Effector memory CD4-positive, alpha-beta T cell (primary cell): ENCODE data around the gene ZNF212.

Source experiments
- DNase-seq, 3 donors: peaks; one replicate each; pipeline ENCODE4 v3.0.0-alpha.2; 2020
- H3K27ac ChIP-seq: 2 replicates; pipeline ENCODE4 v1.7.0; 2013; ENCODE audit warnings: mild to moderate bottlenecking, low read length, moderate library complexity; ENCODE audit not compliant: insufficient read depth, poor library complexity, severe bottlenecking
- H3K27me3 ChIP-seq: replicated peaks from 2 replicates; pipeline ENCODE4 v1.7.0; 2013; ENCODE audit warnings: mild to moderate bottlenecking, low read length; ENCODE audit not compliant: insufficient read depth, control insufficient read depth, poor library complexity, severe bottlenecking
- H3K36me3 ChIP-seq: 2 replicates; pipeline ENCODE4 v1.7.0; 2013; ENCODE audit warnings: mild to moderate bottlenecking, low read length, moderate library complexity; ENCODE audit not compliant: control insufficient read depth, insufficient read depth
- H3K4me1 ChIP-seq: 2 replicates; pipeline ENCODE4 v1.7.0; 2013; ENCODE audit warnings: low read length, mild to moderate bottlenecking; ENCODE audit not compliant: control insufficient read depth, insufficient read depth, poor library complexity, severe bottlenecking
- H3K4me3 ChIP-seq: 2 replicates; pipeline ENCODE4 v1.7.0; 2013; ENCODE audit warnings: low read length, low read depth, mild to moderate bottlenecking; ENCODE audit not compliant: insufficient read depth, poor library complexity, severe bottlenecking
- H3K9me3 ChIP-seq: 2 replicates; pipeline ENCODE4 v1.7.0; 2013; ENCODE audit warnings: mild to moderate bottlenecking, low read length, moderate library complexity; ENCODE audit not compliant: control insufficient read depth

The ZNF212 gene

GRCh38 chr7:149292462-149292823 lies 53.0 kb downstream of the ZNF212 start:
- Histone ChIP-seq H3K27ac (no peak overlapping the region), H3K9me3 (no peaks in the 10 kb centered on the region), H3K36me3 (peaks cover 12% of the 10 kb centered on the region), H3K27me3 (no peaks in the 10 kb centered on the region), H3K4me3 (no peak overlapping the region), H3K4me1 (peaks cover 2% of the 10 kb centered on the region)
- no peak for DNase-seq

GRCh38 chr7:149293338-149293737 lies 53.9 kb downstream of the ZNF212 start:
- Histone ChIP-seq H3K4me1 (no peaks in the 10 kb centered on the region), H3K36me3 (peaks cover 12% of the 10 kb centered on the region), H3K4me3 (no peak overlapping the region), H3K27ac (no peak overlapping the region), H3K27me3 (no peaks in the 10 kb centered on the region), H3K9me3 (no peaks in the 10 kb centered on the region)
- no peak for DNase-seq

GRCh38 chr7:149293946-149294633 lies 54.6 kb downstream of the ZNF212 start:
- Histone ChIP-seq H3K9me3 (no peaks in the 10 kb centered on the region), H3K36me3 (peaks cover 12% of the 10 kb centered on the region), H3K4me1 (no peaks in the 10 kb centered on the region), H3K4me3 (no peak overlapping the region), H3K27me3 (no peaks in the 10 kb centered on the region), H3K27ac (no peak overlapping the region)
- DNase-seq, result no peak

- H3K27ac ChIP-seq, result no peak overlapping the region
- H3K27me3 ChIP-seq, result no peaks in the 10 kb centered on the region
- no peak for DNase-seq
- H3K36me3 ChIP-seq, result peaks cover 12% of the 10 kb centered on the region
- H3K4me1 ChIP-seq, result no peaks in the 10 kb centered on the region
- no peaks in the 10 kb centered on the region for H3K9me3 ChIP-seq
- no peak overlapping the region for H3K4me3 ChIP-seq
These were observed 55.4 kb downstream of the ZNF212 start for GRCh38 chr7:149294634-149295480.

GRCh38 chr7:149295481-149295850 lies 56.0 kb downstream of the ZNF212 start:
- no peak overlapping the region for H3K4me3 ChIP-seq
- peaks cover 12% of the 10 kb centered on the region for H3K36me3 ChIP-seq
- no peaks in the 10 kb centered on the region for H3K27me3 ChIP-seq
- DNase-seq, result no peak
- H3K4me1 ChIP-seq, result no peaks in the 10 kb centered on the region
- H3K9me3 ChIP-seq, result no peaks in the 10 kb centered on the region
- no peak overlapping the region for H3K27ac ChIP-seq

GRCh38 chr7:149296368-149296767 lies 56.9 kb downstream of the ZNF212 start:
- H3K4me3 ChIP-seq, result no peak overlapping the region

GRCh38 chr7:149297034-149297755 lies 57.7 kb downstream of the ZNF212 start:
- peaks cover 10% of the 10 kb centered on the region for H3K36me3 ChIP-seq
- no peaks in the 10 kb centered on the region for H3K4me1 ChIP-seq
- DNase-seq, result no peak

More at GRCh38 chr7:149296368-149296767, 56.9 kb downstream of the ZNF212 start:
- Histone ChIP-seq H3K27ac (no peak overlapping the region), H3K4me1 (no peaks in the 10 kb centered on the region), H3K9me3 (no peaks in the 10 kb centered on the region), H3K27me3 (no peaks in the 10 kb centered on the region), H3K36me3 (peaks cover 12% of the 10 kb centered on the region)
- no peak for DNase-seq

GRCh38 chr7:149300620-149301285 lies 61.3 kb downstream of the ZNF212 start:
- no peaks in the 10 kb centered on the region for H3K27me3 ChIP-seq
- H3K36me3 ChIP-seq, result no peaks in the 10 kb centered on the region
- H3K4me3 ChIP-seq, result no peak overlapping the region
- DNase-seq, result no peak
- no peaks in the 10 kb centered on the region for H3K4me1 ChIP-seq
- no peaks in the 10 kb centered on the region for H3K9me3 ChIP-seq
- no peak overlapping the region for H3K27ac ChIP-seq

More at GRCh38 chr7:149297034-149297755, 57.7 kb downstream of the ZNF212 start:
- H3K27ac ChIP-seq, result no peak overlapping the region
- no peaks in the 10 kb centered on the region for H3K9me3 ChIP-seq
- H3K4me3 ChIP-seq, result no peak overlapping the region
- no peaks in the 10 kb centered on the region for H3K27me3 ChIP-seq

- no peaks in the 10 kb centered on the region for H3K27me3 ChIP-seq
- no peak overlapping the region for H3K4me3 ChIP-seq
- no peak for DNase-seq
- no peaks in the 10 kb centered on the region for H3K9me3 ChIP-seq
- H3K36me3 ChIP-seq, result no peaks in the 10 kb centered on the region
- no peaks in the 10 kb centered on the region for H3K4me1 ChIP-seq
- H3K27ac ChIP-seq, result no peak overlapping the region
These were observed 62.8 kb downstream of the ZNF212 start for GRCh38 chr7:149302222-149302621.
